Ovary (tissue), 9 donors: ENCODE data around the gene PIP5K1B. TPM values are rescaled to one million over a fixed set of nuclear protein-coding genes. Genes with fewer than 3 reads are reported as not detected.

Source experiments
- DNase-seq, 5 donors: peaks; one replicate each; pipeline ENCODE4 v3.0.0-alpha.2; 2019 to 2020
- H3K27ac ChIP-seq, 2 donors: fragments of 200-600 bp; one replicate each; pipeline versions ENCODE4 v1.5.1 to v1.8.0; 2019 to 2022
- H3K27me3 ChIP-seq: fragments of 200-600 bp; one replicate; pipeline ENCODE4 v1.8.0; 2022
- H3K36me3 ChIP-seq: fragments of 200-600 bp; sonication (generic); one replicate; pipeline ENCODE4 v1.5.1; 2019
- H3K4me1 ChIP-seq: one replicate; pipeline ENCODE4 v1.8.1; 2013; ENCODE audit warnings: mild to moderate bottlenecking, moderate library complexity; ENCODE audit not compliant: insufficient read depth
- H3K4me3 ChIP-seq: fragments of 200-600 bp; sonication (generic); one replicate; pipeline ENCODE4 v1.5.1; 2017
- H3K9me3 ChIP-seq, 2 donors: fragments of 200-600 bp in 1 of 2; sonication (generic) in 1 of 2; one replicate each; pipeline versions ENCODE4 v1.5.1 to v1.8.1; 2013 to 2019; ENCODE audit warnings: mild to moderate bottlenecking in 1 of 2, moderate library complexity in 1 of 2
- EP300 ChIP-seq: sonication (generic); formaldehyde crosslinking; IDR thresholded peaks from one replicate; pipeline ENCODE4 v1.6.1; 2017; ENCODE audit warnings: antibody characterized with exemption
- POLR2A ChIP-seq: fragments of 450-650 bp; IDR thresholded peaks from one replicate; pipeline ENCODE4 v1.6.1; 2017; ENCODE audit warnings: antibody characterized with exemption, mild to moderate bottlenecking, moderate library complexity
- WGBS, 3 donors: extraction: QIAGEN DNeasy Blood & Tissue Kit in 1 of 3; methylation state at CpG; one replicate each; pipeline versions ENCODE4 v1.1.5 to v1.1.7; 2013 to 2017; 5-methylcytosine and 5-hydroxymethylcytosine counted together
- intact Hi-C, 4 donors: fragments of 100-400 bp; cut with DNase I; formaldehyde crosslinking; loops; one replicate each; pipeline versions ENCODE4 v1.11.0 to v1.15.1; 2022 to 2023
- polyA plus RNA-seq, 2 donors: library from polyadenylated mRNA; stranded (reverse); fragments of 200-250 nt in 1 of 2; fragments of 350-450 nt in 1 of 2; fragmentation: Illumina TruSeq in 1 of 2; extraction: RNeasy Lipid Tissue Mini Kit (QIAGEN cat#74804) in 1 of 2; gene quantifications; one replicate each; pipeline ENCODE4 v1.2.3, GENCODE V29; 2013 to 2014
- total RNA-seq, 7 donors: library from RNA; depleted of rRNA in 2 of 7; stranded (reverse); fragments of >200 nt in 2 of 7; fragmentation: NEBNext Ultra II Directional in 3 of 7; extraction: Animal tissue kit (Norgen Biotek cat#: 25700) in 3 of 7; gene quantifications; one replicate each; pipeline versions ENCODE4 v1.1.0 to v1.2.4, GENCODE V29; 2016 to 2023
- TF ChIP-seq, protein P1 (sequence below), 3 donors: fragments of 450-650 bp in 2 of 3; fragments of 200-600 bp in 1 of 3; IDR thresholded peaks; one replicate each; pipeline versions ENCODE4 v1.5.1 to v1.8.0; 2016 to 2022; ENCODE audit warnings: antibody characterized with exemption in 3 of 3, mild to moderate bottlenecking in 1 of 3
- donor health status: DM: no; HTN: no; CAD: no; lungs with moderate emphysema.
- donor health status: DM: no; HTN: no; CAD: no.
- donor health status: Bipolar disorder and iron deficiency.
- donor health status: DM: yes; HTN: yes; CAD: no.
- donor health status: DM: no; HTN: no; CAD: no.
- donor health status: DM: yes; HTN: yes; CAD: no.

The PIP5K1B gene
- total and polyA plus RNA-seq, 9 donors: 0.36 to 3.4 (median 1.0) TPM

GRCh38 chr9:68927165-68927564 lies 222.1 kb downstream of the PIP5K1B start:
- no peak overlapping the region for H3K27ac ChIP-seq
- no peaks in the 10 kb centered on the region for H3K4me1 ChIP-seq
- no peak for DNase-seq
- no peaks in the 10 kb centered on the region for H3K27me3 ChIP-seq
- H3K4me3 ChIP-seq: no peak overlapping the region
- no peak for TF ChIP-seq POLR2A
- no peak for TF ChIP-seq EP300
- no peaks in the 10 kb centered on the region for H3K36me3 ChIP-seq
- intact Hi-C loops: no loop called here
- no peaks in the 10 kb centered on the region for H3K9me3 ChIP-seq
- 70 to 88% (median 75%) methylated on average over 2 of the region's 2 CpGs for WGBS, 3 donors

GRCh38 chr9:68931821-68932220 lies 226.8 kb downstream of the PIP5K1B start:
- H3K27ac ChIP-seq: no peak overlapping the region
- no peaks in the 10 kb centered on the region for H3K36me3 ChIP-seq
- 65 to 68% (median 65%) methylated on average over 6 of the region's 6 CpGs for WGBS, 3 donors
- no peak for DNase-seq
- H3K9me3 ChIP-seq: no peaks in the 10 kb centered on the region
- intact Hi-C loops: no loop called here
- no peaks in the 10 kb centered on the region for H3K27me3 ChIP-seq
- no peak overlapping the region for H3K4me3 ChIP-seq
- no peaks in the 10 kb centered on the region for H3K4me1 ChIP-seq
- no peak for TF ChIP-seq EP300
- no peak for TF ChIP-seq POLR2A
- TF ChIP-seq, protein P1, sequence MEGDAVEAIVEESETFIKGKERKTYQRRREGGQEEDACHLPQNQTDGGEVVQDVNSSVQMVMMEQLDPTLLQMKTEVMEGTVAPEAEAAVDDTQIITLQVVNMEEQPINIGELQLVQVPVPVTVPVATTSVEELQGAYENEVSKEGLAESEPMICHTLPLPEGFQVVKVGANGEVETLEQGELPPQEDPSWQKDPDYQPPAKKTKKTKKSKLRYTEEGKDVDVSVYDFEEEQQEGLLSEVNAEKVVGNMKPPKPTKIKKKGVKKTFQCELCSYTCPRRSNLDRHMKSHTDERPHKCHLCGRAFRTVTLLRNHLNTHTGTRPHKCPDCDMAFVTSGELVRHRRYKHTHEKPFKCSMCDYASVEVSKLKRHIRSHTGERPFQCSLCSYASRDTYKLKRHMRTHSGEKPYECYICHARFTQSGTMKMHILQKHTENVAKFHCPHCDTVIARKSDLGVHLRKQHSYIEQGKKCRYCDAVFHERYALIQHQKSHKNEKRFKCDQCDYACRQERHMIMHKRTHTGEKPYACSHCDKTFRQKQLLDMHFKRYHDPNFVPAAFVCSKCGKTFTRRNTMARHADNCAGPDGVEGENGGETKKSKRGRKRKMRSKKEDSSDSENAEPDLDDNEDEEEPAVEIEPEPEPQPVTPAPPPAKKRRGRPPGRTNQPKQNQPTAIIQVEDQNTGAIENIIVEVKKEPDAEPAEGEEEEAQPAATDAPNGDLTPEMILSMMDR (IDR thresholded peaks at IDR 0.05): no peak

- TF ChIP-seq, protein P1 (IDR thresholded peaks at IDR 0.05): no peak
- TF ChIP-seq EP300 (no peak), POLR2A (no peak)
- DNase-seq: no peak
- whole genome bisulfite sequencing, 3 donors: 51 to 73% (median 62%) methylated on average over 1 of the region's 1 CpG
- H3K4me1 ChIP-seq: no peaks in the 10 kb centered on the region
- H3K27me3 ChIP-seq: no peaks in the 10 kb centered on the region
- no peaks in the 10 kb centered on the region for H3K9me3 ChIP-seq
- intact Hi-C loops: no loop called here
- no peak overlapping the region for H3K27ac ChIP-seq
- H3K36me3 ChIP-seq: no peaks in the 10 kb centered on the region
- no peak overlapping the region for H3K4me3 ChIP-seq
Measured at GRCh38 chr9:68932458-68932857, 227.4 kb downstream of the PIP5K1B start.

GRCh38 chr9:68933434-68934328 lies 228.6 kb downstream of the PIP5K1B start:
- no peak overlapping the region for H3K4me3 ChIP-seq
- H3K9me3 ChIP-seq: no peaks in the 10 kb centered on the region
- 22 to 41% (median 32%) methylated on average over 4 of the region's 4 CpGs for WGBS, 3 donors
- H3K4me1 ChIP-seq: no peaks in the 10 kb centered on the region
- no peak for DNase-seq
- no peaks in the 10 kb centered on the region for H3K36me3 ChIP-seq
- intact Hi-C loops: no loop called here
- TF ChIP-seq POLR2A: no peak
- no peaks in the 10 kb centered on the region for H3K27me3 ChIP-seq
- H3K27ac ChIP-seq: no peak overlapping the region

DNA sequence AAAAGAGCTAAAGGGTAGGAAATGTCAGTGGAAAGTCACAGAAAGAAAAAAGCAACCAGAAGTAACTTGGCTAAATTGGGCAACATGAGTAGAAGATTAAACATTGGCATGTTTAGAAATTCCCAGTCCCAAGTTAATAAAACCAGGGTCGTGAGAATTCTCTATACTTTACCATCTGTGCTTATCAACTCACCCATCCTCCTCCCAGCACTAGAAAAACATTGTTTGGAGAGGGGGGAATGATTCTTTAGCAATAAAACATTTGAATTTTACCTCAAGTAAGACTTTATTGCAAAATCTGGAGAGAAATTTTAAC lies 229.2 kb downstream of the PIP5K1B start:
- no peak for DNase-seq
- H3K27ac ChIP-seq: no peak overlapping the region
- intact Hi-C loops: no loop called here

More for the DNA sequence above, 229.2 kb downstream of the PIP5K1B start:
- H3K4me1 ChIP-seq: no peaks in the 10 kb centered on the region
- no peaks in the 10 kb centered on the region for H3K27me3 ChIP-seq
- no peaks in the 10 kb centered on the region for H3K9me3 ChIP-seq
- H3K4me3 ChIP-seq: no peak overlapping the region
- TF ChIP-seq POLR2A: no peak
- no peak for TF ChIP-seq EP300
- TF ChIP-seq, protein P1 (IDR thresholded peaks at IDR 0.05): no peak
- WGBS, 3 donors: 5 to 13% (median 6%) methylated on average over 1 of the region's 1 CpG
- H3K36me3 ChIP-seq: no peaks in the 10 kb centered on the region
